ENCODE results near the gene CDCA7. TPM values are rescaled to one million over a fixed set of nuclear protein-coding genes. Genes with fewer than 3 reads are reported as not detected.

The CDCA7 gene
- total RNA-seq, 3 donors from 2014 or later = 0.16 to 3.2 (median 2.3) TPM

- Histone ChIP-seq H3K36me3 (no peaks in the 10 kb centered on the region), H3K27me3 (peaks cover 0 to 5% of the 10 kb centered on the region in 2 donors), H3K9me3 (peaks cover 13 to 22% of the 10 kb centered on the region in 2 donors), H3K4me3 (no peak overlapping the region), H3K27ac (no peak overlapping the region), H3K4me1 (no peaks in the 10 kb centered on the region)
- no peak for TF ChIP-seq CTCF (IDR thresholded peaks at IDR 0.05)
- TF ChIP-seq POLR2A (IDR thresholded peaks at IDR 0.05) = no peak
- no peak for TF ChIP-seq POLR2AphosphoS5 (IDR thresholded peaks at IDR 0.05)
- no peak for DNase-seq (ENCODE audit: low spot score in 2 of 2)
- intact Hi-C loops (cut with DNase I; ENCODE audit: low total_unique reads) = no loop called here
Measured at GRCh38 chr2:173347305-173348168, 7.1 kb upstream of the CDCA7 start.

DNA sequence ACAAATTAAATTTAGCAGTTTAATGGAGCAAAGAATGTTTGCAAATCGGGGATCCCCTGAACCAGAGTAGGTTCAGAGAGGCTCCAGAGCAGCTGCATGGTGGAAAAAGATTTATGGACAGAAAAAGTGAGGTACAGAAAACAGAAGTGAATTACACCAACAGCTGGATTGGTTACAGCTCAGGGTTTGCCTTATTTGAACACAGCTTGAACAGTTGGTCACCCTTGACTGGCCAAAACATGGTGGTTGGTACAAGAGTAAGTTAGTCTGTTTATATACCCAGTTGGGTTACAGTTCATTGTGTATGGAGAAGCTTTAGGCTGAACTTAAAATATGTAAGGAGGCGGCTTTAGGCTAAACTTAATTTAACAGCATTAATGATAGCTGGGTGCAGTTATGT lies 5.4 kb upstream of the CDCA7 start:
- H3K4me3 ChIP-seq = no peak overlapping the region
- no peak overlapping the region for H3K27ac ChIP-seq
- TF ChIP-seq POLR2AphosphoS5 (IDR thresholded peaks at IDR 0.05) = no peak
- no peak for TF ChIP-seq POLR2A (IDR thresholded peaks at IDR 0.05)
- H3K27me3 ChIP-seq = peaks cover 0 to 21% of the 10 kb centered on the region in 2 donors
- H3K36me3 ChIP-seq = no peaks in the 10 kb centered on the region
- H3K9me3 ChIP-seq = peaks cover 13 to 22% of the 10 kb centered on the region in 2 donors
- no peaks in the 10 kb centered on the region for H3K4me1 ChIP-seq
- intact Hi-C loops (cut with DNase I; ENCODE audit: low total_unique reads) = no loop called here
- no peak for DNase-seq (ENCODE audit: low spot score in 2 of 2)

GRCh38 chr2:173350383-173350782 lies 4.3 kb upstream of the CDCA7 start:
- TF ChIP-seq POLR2AphosphoS5 (IDR thresholded peaks at IDR 0.05) = no peak
- no peak for TF ChIP-seq POLR2A (IDR thresholded peaks at IDR 0.05)
- TF ChIP-seq CTCF (IDR thresholded peaks at IDR 0.05) = no peak

GRCh38 chr2:173351879-173352278 lies 2.8 kb upstream of the CDCA7 start:
- TF ChIP-seq POLR2AphosphoS5 (IDR thresholded peaks at IDR 0.05) (no peak), CTCF (IDR thresholded peaks at IDR 0.05) (no peak), POLR2A (IDR thresholded peaks at IDR 0.05) (no peak)
- H3K4me1 ChIP-seq = no peaks in the 10 kb centered on the region
- no peak for DNase-seq (ENCODE audit: low spot score in 2 of 2)
- no peak overlapping the region for H3K27ac ChIP-seq
- H3K36me3 ChIP-seq = no peaks in the 10 kb centered on the region
- peaks cover 0 to 7% of the 10 kb centered on the region in 2 donors for H3K9me3 ChIP-seq
- peaks cover 0 to 46% of the 10 kb centered on the region in 2 donors for H3K27me3 ChIP-seq
- intact Hi-C loops (cut with DNase I; ENCODE audit: low total_unique reads) = no loop called here
- H3K4me3 ChIP-seq = no peak overlapping the region

More at GRCh38 chr2:173350383-173350782, 4.3 kb upstream of the CDCA7 start:
- no peak for DNase-seq (ENCODE audit: low spot score in 2 of 2)
- H3K9me3 ChIP-seq = peaks cover 13 to 22% of the 10 kb centered on the region in 2 donors
- no peaks in the 10 kb centered on the region for H3K4me1 ChIP-seq
- no peak overlapping the region for H3K27ac ChIP-seq
- H3K36me3 ChIP-seq = no peaks in the 10 kb centered on the region
- peaks cover 0 to 32% of the 10 kb centered on the region in 2 donors for H3K27me3 ChIP-seq
- H3K4me3 ChIP-seq = no peak overlapping the region
- intact Hi-C loops (cut with DNase I; ENCODE audit: low total_unique reads) = no loop called here

GRCh38 chr2:173353556-173353955 lies 1.1 kb upstream of the CDCA7 start:
- Histone ChIP-seq H3K4me1 (no peaks in the 10 kb centered on the region), H3K9me3 (no peaks in the 10 kb centered on the region), H3K36me3 (no peaks in the 10 kb centered on the region), H3K27ac (no peak overlapping the region), H3K27me3 (peaks cover 0 to 47% of the 10 kb centered on the region in 2 donors), H3K4me3 (no peak overlapping the region)
- intact Hi-C loops (cut with DNase I; ENCODE audit: low total_unique reads) = no loop called here
- no peak for DNase-seq (ENCODE audit: low spot score in 2 of 2)
- TF ChIP-seq POLR2AphosphoS5 (IDR thresholded peaks at IDR 0.05) = no peak
- TF ChIP-seq CTCF (IDR thresholded peaks at IDR 0.05) = no peak
- TF ChIP-seq POLR2A (IDR thresholded peaks at IDR 0.05) = no peak
